NCI-H2196 (cell line): ENCODE results near the gene HLF.

Experiments used
- DNase-seq: peaks from one replicate; lab custom pipeline; 2025; ENCODE audit not compliant: unreplicated experiment; lab: John Stamatoyannopoulos, UW

The HLF gene

DNA sequence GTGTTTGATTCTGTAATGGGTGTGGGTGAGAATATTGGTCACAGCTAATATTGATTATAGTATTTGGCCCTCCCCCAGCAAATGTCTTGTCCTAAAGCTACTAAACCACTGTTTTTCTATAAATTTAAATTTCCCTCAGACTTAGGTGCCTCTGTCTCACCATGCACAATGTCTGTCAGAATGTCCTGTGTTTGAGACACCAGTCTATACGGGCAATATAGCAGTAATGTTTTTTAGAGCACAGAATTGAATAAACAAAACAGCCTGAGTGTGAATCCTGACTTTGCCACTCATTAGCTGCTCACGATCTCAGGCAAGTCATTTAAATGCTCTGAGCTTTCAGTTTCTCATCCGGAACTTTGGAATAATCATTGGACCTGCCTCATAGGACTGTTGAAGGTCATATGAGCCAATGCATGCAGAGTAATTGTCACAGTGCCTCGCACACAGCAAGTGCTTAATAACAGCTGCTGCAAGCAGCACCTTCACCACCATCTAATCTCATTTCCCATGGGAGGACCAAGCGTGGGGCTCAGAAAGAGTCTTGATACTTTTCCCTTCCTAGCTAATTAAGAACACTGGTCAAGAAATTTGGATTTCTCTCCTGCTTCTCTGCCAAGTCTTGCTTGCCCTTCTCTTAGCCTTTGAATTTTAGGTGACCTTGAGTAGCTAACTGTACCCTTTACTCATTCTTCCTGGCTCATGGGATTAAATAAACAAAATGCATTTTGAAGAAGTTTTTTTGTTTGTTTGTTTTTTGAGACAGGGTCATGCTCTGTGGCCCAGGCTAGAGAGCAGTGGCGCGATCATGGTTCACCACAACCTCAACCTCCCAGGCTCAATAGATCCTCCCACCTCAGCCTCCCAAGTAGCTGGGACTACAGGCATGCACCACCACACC, 9.8 kb downstream of the HLF start:
- DNase-seq = no peak

DNA sequence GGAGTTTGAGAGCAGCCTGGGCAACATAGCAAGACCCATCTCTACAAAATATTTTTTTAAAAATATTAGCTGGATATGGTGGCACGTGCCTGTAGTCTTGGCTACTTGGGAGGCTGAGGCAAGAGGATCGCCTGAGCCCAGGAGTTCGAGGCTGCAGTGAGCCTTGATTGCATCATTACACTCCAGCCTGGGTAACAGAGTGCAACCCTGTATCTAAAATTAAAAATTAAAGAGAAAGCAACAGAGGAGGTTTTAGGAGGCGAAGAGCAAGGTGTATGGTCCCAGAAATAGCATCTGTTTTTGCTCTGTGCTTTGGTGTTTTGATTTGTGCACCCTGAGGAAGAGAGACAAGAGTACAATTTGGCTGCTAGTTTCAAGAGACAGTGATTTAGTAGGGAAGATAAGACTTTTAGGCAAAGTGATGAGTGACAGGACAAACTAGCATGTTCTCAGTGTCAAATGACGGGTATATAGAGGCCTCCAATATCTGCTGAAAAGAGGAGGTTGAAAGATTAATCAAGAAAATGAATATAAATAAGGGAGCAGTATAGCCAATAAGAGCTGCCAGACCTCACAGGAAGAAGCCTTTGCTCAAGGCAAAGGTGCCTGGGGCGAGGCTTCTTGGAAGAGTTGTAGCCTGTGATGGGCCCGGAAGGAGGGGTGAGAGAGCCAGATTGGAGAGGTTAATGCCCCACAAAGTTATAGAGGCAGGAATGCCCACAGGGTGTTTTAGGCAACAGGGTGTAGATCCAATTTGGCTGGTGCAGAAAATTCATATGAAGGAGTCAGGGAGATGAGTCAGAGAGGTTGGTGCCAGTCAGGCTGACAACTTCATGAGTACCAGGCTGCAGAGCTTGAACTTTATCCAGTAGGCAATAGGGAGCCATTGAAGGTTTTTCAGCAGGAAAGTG, 11.4 kb downstream of the HLF start:
- DNase-seq = no peak

DNA sequence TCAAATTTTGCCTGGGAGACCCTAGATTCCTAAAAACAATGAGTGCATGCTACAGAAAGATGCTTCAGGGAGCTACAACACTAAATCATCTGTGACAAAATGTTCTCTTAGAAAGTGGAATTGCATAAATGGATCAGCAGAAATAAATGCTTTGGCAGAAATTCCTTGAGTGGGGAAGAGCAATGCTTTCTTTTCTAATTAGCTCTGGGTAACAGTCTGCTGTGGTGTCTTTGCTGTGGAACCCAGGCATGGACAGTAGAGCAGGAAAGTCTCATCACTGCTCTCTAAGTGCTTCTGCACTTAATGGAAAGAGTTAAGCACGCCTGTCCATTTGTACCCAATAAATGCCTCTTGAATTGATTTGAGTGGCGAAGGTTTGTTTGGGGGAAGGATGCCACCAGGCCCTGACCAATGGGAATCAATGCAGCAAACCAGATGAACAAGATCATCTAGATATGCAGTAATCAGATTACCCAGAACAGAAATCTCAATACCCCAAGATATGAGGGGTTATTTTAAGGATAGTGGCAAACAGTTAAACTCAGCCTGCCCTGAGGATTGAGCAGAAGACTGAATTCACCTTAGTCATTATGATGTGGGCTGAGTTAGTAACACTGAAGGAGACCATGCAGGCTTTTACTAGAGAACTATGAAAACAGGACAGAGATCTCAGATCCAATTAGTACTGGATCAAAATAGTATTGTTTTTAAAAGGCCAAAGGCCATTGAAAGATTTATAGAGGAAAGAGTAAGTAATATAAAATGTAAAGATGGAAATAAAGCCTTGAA, 13.6 kb downstream of the HLF start:
- DNase-seq = no peak

DNA sequence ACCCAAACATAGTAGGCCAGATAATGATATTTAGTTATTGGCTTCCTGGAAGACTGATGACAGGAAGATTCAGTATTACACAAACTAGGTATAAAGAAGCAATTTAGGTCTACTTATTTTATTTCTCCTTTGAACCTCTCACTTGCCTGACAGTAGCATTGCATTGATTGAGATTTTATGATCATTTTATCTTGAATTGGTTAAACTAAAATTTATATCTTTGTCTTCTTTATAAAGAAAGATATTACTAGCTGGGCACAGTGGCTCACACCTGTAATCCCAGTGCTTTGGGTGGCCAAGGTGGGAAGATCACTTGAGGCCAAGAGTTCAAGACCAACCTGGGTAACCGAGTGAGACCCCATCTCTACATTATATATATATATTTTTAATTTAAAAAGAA, 14.4 kb downstream of the HLF start:
- DNase-seq = no peak

DNA sequence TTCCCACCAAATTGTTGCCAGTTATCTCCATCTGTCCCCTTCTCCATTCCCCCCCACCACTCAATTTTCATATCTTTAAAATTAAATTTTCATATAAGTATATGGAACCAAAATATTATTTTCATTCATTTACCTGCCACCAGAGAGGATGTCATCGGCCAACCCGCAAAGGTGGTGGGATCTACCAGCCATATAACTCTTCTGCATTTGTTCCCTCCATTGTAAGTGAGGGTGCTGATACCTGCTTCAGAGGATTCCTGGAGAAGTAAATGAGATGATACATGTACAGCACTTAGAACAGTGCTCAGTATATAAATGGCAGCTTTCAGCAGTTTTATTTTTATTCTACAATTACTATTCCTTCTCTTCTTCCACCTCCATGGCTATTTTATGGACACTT, 15.0 kb downstream of the HLF start:
- no peak for DNase-seq

DNA sequence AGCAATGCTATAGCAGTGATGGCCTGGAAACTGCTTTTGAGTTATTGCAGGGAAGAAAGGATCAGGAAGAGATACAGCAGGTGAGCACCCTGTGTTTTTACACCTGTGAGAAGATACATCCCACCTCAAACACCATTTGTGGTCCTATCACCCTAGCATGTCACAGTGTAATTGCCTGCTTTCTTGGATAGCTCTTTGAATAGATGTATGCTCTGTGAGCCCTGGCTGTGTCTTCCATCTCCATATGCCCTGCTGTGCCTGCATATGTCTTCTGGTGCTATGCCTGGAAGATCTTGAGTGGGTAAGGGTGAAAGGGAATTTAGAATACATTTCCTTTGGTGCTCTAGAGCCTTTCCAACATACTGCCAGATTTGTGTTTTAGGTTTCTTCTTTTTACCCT, 15.5 kb downstream of the HLF start:
- DNase-seq = no peak

DNA sequence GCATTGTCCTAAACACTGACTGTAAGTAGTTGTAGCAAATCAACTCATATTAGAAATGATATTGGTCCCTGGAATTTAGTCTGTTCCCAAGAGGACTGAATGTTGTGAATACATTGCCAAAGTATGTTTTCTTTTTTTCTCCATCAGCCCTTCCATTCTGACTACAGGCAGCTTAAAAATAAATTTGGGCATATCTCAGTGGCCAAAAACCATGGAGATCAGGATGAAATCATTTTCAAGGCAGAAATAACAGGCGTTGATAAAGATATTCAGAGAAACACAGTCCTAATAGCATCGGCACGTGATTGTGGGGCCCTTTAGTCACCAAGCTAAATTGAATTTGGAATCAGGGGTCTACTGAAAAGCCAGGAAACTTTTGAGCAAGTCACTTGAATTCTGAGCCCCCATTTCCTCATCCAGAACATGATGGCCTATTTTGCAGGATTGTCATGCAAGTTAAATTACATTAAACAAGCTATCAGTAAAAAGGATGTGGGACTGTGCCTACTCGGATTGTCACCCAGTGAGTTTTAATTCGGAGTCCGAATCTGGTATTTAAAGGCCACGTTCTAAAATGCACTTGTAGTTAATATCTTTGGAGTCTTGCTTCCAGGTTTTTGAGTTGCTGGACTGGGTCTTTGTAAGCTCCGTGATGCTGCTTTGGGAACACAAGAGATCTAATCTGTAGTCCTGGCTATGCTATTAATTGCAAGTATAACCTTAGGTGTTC, 17.1 kb downstream of the HLF start:
- DNase-seq = no peak

DNA sequence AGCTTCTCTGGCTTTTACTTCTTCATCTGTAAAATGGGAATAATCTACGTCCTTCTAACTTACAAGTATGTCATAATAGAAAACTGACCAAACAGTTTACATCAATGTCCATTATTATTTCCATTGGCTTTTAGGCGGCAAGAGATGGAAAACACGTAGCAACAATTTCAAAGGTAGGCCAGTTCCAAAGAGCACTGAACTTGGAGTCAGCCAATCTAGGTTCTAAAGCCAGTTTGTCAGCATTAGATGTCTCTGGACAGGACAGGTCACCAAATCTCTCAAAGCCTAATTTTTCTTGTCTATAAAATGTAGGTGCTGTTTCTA, 17.6 kb downstream of the HLF start:
- no peak for DNase-seq

DNA sequence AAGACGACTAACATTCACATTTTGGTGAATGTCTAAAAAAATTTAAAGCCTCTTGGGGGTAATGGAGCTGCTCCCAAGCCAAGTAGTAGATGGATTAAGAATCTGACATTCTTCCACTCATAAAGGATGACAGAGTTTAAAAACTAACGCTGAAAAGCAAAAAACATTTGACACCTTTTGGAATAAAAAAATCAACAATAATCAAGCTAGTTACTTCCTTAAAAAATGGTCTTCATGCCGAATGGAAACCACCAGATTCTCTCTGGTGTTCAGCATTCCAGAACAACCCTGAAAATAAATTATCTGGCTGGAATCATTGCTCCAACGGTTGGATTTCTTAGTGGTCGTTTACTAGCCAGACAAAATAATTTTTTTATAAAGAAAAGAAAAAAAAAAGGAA, 18.0 kb downstream of the HLF start:
- DNase-seq = no peak

DNA sequence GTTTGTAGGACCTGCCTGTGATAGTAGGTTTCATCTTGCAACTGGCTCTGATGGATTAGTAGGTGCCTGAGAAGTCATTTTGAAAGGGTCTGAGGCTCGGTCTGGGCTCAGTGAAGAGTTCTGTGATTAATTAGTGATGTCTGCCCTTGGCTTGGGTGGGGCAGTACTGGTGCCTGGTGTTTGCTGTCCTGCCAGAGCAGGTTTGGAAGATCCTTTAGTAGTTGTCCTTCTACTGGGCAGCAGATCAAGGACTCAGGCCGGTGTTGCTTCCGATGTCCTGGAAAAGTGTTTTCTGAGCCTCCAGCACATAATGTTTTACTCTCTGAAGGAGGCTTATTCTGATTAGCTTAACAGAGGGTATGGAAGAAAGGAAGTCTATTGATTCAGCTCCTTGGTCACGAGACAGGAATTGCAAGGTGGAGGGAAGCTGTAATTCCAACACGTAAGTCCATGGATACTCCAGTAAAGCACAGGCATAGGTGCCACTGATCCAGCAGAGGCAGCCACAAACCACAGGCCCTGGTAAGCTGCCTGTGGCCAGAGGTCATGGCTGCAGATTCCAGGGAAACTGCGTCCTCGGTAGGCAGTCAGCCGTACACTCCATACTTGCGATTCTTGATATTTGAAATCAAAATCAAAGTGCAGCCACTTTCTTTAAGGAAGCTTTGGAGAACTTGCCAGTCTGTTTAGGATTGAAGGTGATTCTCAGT, 18.7 kb downstream of the HLF start:
- no peak for DNase-seq

DNA sequence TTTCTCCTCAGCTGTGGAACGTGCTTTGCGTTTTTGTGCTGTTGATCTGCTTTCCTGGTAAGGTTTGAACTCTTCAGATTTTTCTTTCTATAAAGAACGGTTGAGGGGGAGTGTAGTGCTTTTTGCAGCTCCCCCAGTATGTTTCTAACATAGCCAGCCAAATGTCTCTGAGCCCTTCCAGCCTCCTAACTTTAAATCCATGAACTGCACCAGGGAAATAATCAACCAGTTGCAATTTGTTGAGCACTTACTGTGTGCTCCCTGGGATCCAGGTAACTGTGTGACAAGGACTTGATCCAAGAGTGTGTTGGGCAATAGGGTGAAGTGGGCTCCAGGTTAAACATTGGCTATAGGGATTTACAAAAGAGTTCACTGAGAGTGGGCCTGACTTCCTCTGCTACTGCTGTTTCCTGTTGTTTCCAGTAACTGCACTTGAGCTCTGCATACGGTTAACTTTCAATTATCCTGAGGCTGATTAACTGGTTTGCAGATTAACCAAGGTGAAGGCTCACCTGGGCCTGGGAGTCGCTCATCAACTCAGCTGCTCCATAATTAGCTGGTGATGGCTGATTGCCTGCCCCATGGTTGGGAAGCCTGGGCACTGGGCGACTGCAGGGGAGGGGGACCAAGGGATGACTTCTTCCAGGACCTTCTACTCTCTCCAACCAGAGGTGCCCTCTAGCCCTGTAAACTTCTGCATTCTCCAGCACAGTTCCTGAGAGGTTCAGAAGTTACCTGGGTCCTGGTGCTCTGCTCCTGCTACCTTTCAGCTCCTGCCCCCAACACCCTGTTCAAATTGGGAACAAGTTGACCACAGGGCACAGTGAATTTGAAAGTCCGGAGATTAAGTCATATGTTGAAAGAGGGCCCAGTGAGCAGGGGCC, 19.5 kb downstream of the HLF start:
- no peak for DNase-seq

DNA sequence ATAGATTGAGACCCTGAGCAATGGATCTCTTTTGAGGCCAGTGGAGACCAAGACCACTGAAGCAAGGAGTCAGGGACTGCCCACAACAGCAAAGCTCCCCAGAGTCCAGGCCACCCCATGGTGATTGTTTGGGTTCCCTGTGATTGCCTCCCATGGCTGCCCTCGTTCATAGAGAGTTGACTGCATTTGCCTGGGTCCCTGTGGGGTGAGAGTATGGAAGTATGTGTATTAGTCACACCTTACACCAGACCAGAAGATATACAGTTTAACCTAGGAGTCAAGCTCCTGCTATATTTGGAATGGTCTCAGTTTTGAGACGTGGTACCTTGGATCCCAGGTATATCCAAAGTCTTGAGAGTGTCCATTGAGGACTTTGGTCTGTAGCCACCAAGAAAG, 20.2 kb downstream of the HLF start:
- DNase-seq = no peak

DNA sequence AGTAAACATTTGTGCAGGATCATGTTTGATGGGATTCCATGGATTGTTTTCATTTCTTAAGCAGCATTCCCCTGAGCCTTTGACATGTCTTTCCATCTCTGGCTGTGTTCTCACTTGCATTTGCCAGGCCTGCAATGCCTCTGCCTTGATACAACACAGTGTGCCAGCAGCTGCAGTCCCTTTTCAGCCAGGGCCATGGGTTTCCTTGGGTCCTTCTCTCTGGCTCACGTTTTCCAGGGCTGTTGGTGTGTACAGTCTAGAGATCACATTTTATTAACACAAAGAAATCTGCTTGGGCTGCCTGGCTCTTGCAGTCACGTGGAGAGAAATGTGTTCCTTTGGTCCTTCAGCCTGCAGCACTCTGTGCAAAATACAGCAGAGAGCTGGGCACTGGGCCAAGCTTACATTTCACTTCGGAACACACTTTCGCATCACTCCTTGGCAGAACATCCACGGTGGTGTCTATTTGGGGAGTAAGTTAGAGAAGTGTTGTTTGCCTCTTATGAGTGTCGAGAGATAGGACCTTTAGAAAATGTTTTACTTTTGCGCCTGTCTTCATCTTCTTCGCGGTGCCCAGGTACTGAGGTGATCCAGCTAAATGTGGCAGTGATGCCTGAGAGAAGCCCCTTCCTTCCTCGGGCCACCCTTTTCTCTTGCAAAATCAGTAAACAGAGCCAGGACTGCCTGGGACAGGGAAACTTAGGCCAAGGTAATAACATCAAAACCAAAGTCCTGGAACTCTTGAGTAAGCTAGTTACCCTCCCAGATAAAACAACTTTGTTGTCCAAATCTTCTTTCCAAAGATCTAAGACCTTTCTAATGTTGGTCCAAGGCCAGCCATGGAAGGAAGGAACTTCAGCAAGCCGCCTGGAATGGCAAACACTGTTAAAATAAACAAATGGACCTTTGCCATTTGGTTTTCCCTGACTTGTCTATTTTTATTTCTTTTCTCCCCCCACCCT, 20.9 kb downstream of the HLF start:
- DNase-seq = peak; percentile 81

DNA sequence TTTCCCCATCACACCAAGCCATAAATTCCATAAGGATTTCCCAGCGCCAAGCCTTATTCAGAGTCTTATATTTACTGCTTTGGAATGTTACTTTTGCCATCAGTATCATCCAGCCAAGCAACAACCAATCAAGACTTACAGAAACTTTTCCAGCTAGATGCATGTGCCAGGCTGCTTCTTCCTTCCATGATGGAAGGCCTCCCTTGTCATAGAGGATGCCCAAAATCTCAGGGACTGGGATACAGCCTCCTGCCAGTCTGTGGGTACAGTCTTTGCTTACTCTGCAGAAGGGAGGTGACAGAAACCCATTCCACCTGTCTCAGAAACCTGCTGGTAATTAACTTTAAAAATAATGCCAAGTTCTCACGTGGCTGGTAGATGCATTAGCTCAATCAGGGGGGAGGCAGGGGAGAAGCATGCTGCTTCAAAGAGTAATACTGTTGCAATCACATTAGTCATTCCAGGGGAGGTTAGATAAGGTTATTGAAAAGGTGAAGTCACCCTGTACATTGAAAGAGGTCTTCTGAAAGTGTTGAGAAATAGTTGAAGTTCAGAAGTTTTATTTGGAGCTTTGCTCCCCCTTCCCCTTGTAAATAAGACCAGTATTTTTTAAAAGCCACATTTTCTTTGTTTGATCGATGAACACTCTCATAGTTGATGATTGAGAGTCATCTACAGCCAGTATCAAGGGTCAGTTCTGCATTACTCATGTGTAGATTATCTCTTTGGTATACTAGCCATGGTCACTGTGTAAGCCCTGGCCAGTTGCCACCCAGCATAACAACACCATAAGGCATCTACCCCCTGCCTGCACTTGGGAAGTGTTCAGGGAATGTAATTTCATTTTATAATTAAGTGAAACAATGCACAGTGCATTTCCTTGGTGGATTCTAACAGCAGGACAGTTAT, 22.2 kb downstream of the HLF start:
- DNase-seq = no peak

DNA sequence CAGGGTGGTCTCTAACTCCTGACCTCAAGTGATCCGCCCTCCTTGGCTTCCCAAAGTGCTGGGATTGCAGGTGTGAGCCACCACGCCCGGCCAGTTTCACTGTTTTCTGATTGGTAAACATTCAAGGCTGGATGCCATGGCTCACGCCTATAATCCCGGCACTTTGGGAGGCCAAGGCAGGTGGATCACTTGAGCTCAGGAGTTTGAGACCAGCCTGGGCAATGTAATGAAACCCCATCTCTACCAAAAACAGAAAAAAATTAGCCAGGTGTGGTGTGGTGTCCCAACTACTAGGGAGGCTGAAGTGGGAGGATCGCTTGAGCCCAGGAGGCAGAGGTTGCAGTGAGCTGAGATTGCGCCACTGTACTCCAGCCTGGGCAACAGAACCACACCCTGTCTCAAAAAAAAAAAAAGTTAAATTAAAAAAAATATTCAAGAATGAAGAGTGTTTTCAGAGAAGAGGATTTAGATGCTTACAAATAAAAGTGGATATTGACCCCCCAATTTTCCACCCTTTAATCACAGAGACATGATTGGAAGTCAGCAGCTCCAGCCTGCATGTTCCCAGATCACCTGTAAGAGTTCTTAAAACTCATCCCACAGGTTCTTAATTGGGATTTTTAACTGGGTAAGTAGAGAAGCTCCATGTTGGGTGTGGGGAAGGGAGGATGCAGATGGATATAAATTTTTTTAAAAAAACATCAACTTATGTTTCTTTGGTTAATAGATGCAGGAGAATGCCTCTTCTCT, 23.8 kb downstream of the HLF start:
- no peak for DNase-seq

DNA sequence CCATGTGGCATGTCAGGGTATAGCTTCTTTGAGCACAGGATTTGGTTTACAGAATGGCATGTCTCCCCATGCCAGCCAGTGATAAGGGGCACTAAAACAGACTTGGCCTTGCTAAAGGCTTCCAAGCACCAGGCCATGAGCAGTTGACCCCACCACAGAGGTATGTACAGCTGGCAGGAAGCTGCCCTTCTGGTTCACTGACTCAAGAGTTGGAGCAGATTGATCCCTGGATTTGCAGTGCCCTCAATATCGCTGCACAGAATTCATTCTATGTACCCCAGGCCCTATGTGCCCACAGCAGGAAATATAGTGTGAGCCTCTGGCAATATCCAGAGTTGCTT, 24.3 kb downstream of the HLF start:
- no peak for DNase-seq
